HEK293T (cell line): Measurements from ENCODE around the gene TTC28.

ENCODE experiments used
- CTCF ChIA-PET: fragments of 350-600 bp; formaldehyde crosslinking; extraction: SDS; loops from one replicate; lab custom pipeline; 2021; ENCODE audit warnings: antibody characterized with exemption, inconsistent platforms; lab: Yijun Ruan, JAX
- POLR2A ChIA-PET: fragments of 350-600 bp; formaldehyde crosslinking; extraction: SDS; loops from one replicate; lab custom pipeline; 2020; ENCODE audit warnings: antibody characterized with exemption, inconsistent platforms; lab: Yijun Ruan, JAX
- DNase-seq: peaks from one replicate; pipeline ENCODE4 v3.0.0; 2012; ENCODE audit warnings: mixed read lengths; ENCODE audit errors: extremely low spot score
- ARNT ChIP-seq: fragments of 450-650 bp; IDR thresholded peaks from 2 replicates; pipeline ENCODE4 v1.6.1; 2017; ENCODE audit warnings: mild to moderate bottlenecking
- BHLHE40 ChIP-seq: fragments of 450-650 bp; IDR thresholded peaks from 2 replicates; pipeline ENCODE4 v1.6.1; 2016; ENCODE audit warnings: mild to moderate bottlenecking, moderate library complexity, borderline replicate concordance
- CTBP1 ChIP-seq: fragments of 450-650 bp; IDR thresholded peaks from 2 replicates; pipeline ENCODE4 v1.6.1; 2016; ENCODE audit warnings: borderline replicate concordance
- ELF4 ChIP-seq: fragments of 450-650 bp; IDR thresholded peaks from 2 replicates; pipeline ENCODE4 v1.6.1; 2017; ENCODE audit warnings: antibody characterized with exemption
- FOXA1 ChIP-seq: fragments of 450-650 bp; IDR thresholded peaks from 2 replicates; pipeline ENCODE4 v1.6.1; 2016; ENCODE audit warnings: mild to moderate bottlenecking
- FOXK2 ChIP-seq: fragments of 450-650 bp; IDR thresholded peaks from 2 replicates; pipeline ENCODE4 v1.6.1; 2016; ENCODE audit warnings: mild to moderate bottlenecking
- FOXM1 ChIP-seq: fragments of 450-650 bp; IDR thresholded peaks from 2 replicates; pipeline ENCODE4 v1.6.1; 2017; ENCODE audit warnings: mild to moderate bottlenecking, borderline replicate concordance
- HDGF ChIP-seq: fragments of 450-650 bp; IDR thresholded peaks from 2 replicates; pipeline ENCODE4 v1.6.1; 2017; ENCODE audit warnings: antibody characterized with exemption, borderline replicate concordance
- L3MBTL2 ChIP-seq: fragments of 450-650 bp; conservative IDR thresholded peaks from 2 replicates; pipeline ENCODE4 v1.6.1; 2016; ENCODE audit warnings: mild to moderate bottlenecking
- LEF1 ChIP-seq: fragments of 450-650 bp; IDR thresholded peaks from 2 replicates; pipeline ENCODE4 v1.6.1; 2017; ENCODE audit warnings: mild to moderate bottlenecking, borderline replicate concordance
- NFRKB ChIP-seq: fragments of 450-650 bp; IDR thresholded peaks from 2 replicates; pipeline ENCODE4 v1.6.1; 2016; ENCODE audit warnings: mild to moderate bottlenecking, moderate library complexity
- PKNOX1 ChIP-seq: fragments of 450-650 bp; IDR thresholded peaks from 2 replicates; pipeline ENCODE4 v1.6.1; 2016
- SP1 ChIP-seq: fragments of 450-650 bp; IDR thresholded peaks from 2 replicates; pipeline ENCODE4 v1.6.1; 2017
- SUZ12 ChIP-seq: fragments of 450-650 bp; IDR thresholded peaks from 2 replicates; pipeline ENCODE4 v1.6.1; 2016; ENCODE audit warnings: mild to moderate bottlenecking
- TARDBP ChIP-seq: fragments of 450-650 bp; IDR thresholded peaks from 2 replicates; pipeline ENCODE4 v1.6.1; 2016
- ZNF384 ChIP-seq: fragments of 450-650 bp; IDR thresholded peaks from 2 replicates; pipeline ENCODE4 v1.6.1; 2016

Gene TTC28

GRCh38 chr22:28296452-28296851, 383.2 kb downstream of the TTC28 start:
- no peak for TF ChIP-seq HDGF
- no peak for TF ChIP-seq FOXM1
- TF ChIP-seq NFRKB: no peak
- no peak for TF ChIP-seq FOXA1
- no peak for TF ChIP-seq ZNF384
- ChIA-PET CTCF (no interaction called here), POLR2A (no interaction called here)
- no peak for DNase-seq

GRCh38 chr22:28283068-28283654, 396.5 kb downstream of the TTC28 start:
- DNase-seq: no peak
- ChIA-PET POLR2A (no interaction called here), CTCF (no interaction called here)
- TF ChIP-seq ELF4 (no peak), SUZ12 (no peak), FOXK2 (no peak), SP1 (no peak)

GRCh38 chr22:28282405-28283067, 397.1 kb downstream of the TTC28 start:
- TF ChIP-seq ARNT (no peak), SUZ12 (no peak), CTBP1 (no peak), HDGF (no peak), BHLHE40 (no peak), SP1 (no peak)
- DNase-seq: no peak
- ChIA-PET CTCF (no interaction called here), POLR2A (no interaction called here)

- TF ChIP-seq FOXM1 (no peak), NFRKB (no peak), FOXA1 (no peak), FOXK2 (no peak), TARDBP (no peak), ELF4 (no peak), HDGF (no peak), BHLHE40 (no peak), LEF1 (no peak), SP1 (no peak), ZNF384 (no peak), CTBP1 (no peak), ARNT (no peak)
- ChIA-PET POLR2A (no interaction called here), CTCF (no interaction called here)
- DNase-seq: no peak
These were observed 399.8 kb downstream of the TTC28 start for GRCh38 chr22:28279888-28280287.

GRCh38 chr22:28269277-28269676, 410.4 kb downstream of the TTC28 start:
- TF ChIP-seq LEF1 (no peak), SUZ12 (no peak), FOXK2 (no peak), ZNF384 (no peak), SP1 (no peak), FOXM1 (no peak), TARDBP (no peak), L3MBTL2 (no peak), FOXA1 (no peak), PKNOX1 (no peak), BHLHE40 (no peak), ARNT (no peak), NFRKB (no peak), HDGF (no peak), CTBP1 (no peak), ELF4 (no peak)
- DNase-seq: no peak
- ChIA-PET CTCF (no interaction called here), POLR2A (no interaction called here)

GRCh38 chr22:28268850-28269249, 410.8 kb downstream of the TTC28 start:
- ChIA-PET POLR2A (no interaction called here), CTCF (interaction anchor here (0.7 kb wide), 1 partner anchor 9 kb away, joined by 3 read pairs; no protein-coding TSS in a partner anchor)
- no peak for TF ChIP-seq ZNF384
- TF ChIP-seq ELF4: no peak
- no peak for TF ChIP-seq FOXA1
- TF ChIP-seq FOXK2: no peak
- TF ChIP-seq HDGF: no peak
- TF ChIP-seq NFRKB: no peak
- no peak for TF ChIP-seq CTBP1
- no peak for TF ChIP-seq BHLHE40
- TF ChIP-seq SUZ12: no peak
- DNase-seq: no peak

GRCh38 chr22:28268171-28268570, 411.5 kb downstream of the TTC28 start:
- POLR2A ChIA-PET: no interaction called here
- DNase-seq: no peak
- TF ChIP-seq TARDBP (no peak), SUZ12 (no peak), CTBP1 (no peak), NFRKB (no peak), ARNT (no peak), FOXK2 (no peak), ZNF384 (no peak), SP1 (no peak), LEF1 (no peak), FOXA1 (no peak), PKNOX1 (no peak), L3MBTL2 (no peak), BHLHE40 (no peak), HDGF (no peak)

More at GRCh38 chr22:28268171-28268570, 411.5 kb downstream of the TTC28 start:
- CTCF ChIA-PET: no interaction called here
